ENCODE results near the gene PEX14.

Gene PEX14

GRCh38 chr1:10516925-10517676 is 42.4 kb downstream of the PEX14 start:
- no peak for DNase-seq (ENCODE audit: low read depth, low spot score)

- no peak for DNase-seq (ENCODE audit: low read depth, low spot score)
Observed at GRCh38 chr1:10517677-10517982, 42.9 kb downstream of the PEX14 start.

DNA sequence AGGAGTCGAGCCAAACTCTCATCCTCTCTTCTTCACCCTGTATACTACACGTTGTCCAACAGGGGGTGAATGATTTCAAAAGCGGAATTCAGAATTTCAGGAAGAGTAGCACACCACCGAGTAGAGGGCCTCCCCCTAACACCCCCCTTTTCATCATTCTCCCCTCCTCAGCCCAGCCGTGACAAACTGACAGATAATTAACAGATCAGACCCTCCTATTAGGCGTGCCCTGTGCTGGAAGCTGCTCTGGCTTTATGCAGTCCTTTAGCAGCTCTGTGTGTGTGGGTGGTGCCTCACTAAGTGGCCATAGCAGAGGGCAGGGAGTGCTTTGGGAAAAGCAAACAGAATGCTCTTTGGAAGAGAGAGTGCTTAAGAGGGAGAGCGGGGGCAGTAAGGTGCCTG is 44.3 kb downstream of the PEX14 start:
- no peak for DNase-seq (ENCODE audit: low read depth, low spot score)

DNA sequence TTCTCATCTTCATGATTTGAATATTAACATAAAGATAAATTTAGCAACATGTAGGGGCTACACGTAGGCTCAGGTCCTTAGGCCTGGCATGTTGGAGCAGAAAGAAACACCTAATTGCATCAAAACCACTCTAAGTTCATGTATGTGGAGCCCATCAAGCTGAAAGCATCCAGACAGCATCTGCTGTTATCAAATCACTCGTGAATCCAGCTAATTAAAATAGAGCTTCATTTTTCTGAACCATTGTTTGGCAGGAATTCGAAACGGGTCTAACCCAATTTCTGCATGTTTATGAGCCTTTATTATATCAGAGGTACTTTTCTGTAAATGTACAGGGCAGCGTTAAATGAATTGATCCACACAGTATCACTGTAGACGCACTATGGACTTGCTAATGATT is 45.7 kb downstream of the PEX14 start:
- no peak for DNase-seq (ENCODE audit: low read depth, low spot score)

DNA sequence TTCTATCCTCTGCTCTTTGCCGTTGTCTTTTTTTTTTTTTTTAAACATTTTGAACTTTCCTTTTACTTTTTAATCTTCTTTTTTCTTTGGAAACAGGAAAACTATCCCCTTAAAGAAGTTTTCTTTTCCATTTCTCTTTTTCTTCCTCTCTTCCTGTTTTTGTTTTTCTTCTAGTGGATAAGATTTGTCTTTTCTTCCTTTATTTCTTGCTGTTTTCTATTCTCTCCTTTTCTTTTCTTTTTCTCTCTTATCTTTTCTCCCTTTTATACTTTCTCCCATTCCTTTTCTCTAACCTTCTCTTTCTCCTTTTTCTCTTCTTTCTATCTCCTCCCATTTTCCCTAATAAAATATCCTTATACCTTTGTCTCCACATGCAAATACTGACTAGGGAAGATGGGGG is 46.2 kb downstream of the PEX14 start:
- DNase-seq (ENCODE audit: low read depth, low spot score): no peak

- DNase-seq (ENCODE audit: low read depth, low spot score): no peak
Observed at GRCh38 chr1:10521537-10522157, 46.9 kb downstream of the PEX14 start.

DNA sequence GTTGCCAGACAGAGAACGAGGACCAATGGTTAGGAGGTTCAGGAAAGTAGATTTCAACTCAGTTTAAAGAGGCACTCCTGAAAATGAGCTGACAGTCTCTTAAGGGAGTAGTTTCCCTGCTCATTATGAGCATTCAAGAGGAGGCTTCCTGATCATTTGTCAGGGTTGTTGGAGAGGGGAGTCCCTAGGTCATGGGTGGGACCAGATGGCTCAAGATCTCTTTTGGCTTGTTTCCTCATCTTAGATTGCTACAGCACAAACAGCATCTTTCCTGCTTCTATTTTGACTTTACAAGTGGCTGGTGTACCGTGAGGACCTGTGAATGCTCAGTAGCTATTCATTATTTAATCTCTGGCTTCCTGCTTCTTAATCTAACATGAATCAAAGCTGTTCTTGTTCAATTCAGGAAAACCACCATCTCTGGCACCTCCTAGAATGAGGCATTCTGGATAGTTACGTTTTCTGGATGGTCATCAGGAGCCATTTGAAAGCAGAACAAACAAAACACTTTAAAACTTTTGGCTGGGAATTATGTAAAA is 47.6 kb downstream of the PEX14 start:
- DNase-seq (ENCODE audit: low read depth, low spot score): no peak

DNA sequence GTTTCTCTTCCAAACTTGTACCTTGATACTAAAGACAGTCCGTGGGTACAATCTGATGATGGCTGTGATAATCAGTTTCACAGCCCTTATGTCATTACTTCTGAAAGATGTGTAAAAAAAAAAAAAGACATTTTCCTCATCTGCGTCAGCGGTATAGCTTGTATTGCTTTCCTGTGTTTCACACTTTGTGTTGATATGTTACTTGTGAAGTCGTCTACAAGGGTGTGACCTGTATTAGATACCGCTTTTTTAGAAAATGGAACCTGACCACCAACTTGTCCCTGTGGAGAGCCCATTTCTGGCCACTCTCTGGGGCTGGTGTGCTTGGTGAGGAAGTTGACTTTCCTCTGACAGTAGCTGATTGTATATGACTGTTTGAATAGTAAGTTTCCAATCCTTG is 50.5 kb downstream of the PEX14 start:
- DNase-seq (ENCODE audit: low read depth, low spot score): no peak

GRCh38 chr1:10528066-10529014 is 53.6 kb downstream of the PEX14 start:
- DNase-seq (ENCODE audit: low read depth, low spot score): no peak

DNA sequence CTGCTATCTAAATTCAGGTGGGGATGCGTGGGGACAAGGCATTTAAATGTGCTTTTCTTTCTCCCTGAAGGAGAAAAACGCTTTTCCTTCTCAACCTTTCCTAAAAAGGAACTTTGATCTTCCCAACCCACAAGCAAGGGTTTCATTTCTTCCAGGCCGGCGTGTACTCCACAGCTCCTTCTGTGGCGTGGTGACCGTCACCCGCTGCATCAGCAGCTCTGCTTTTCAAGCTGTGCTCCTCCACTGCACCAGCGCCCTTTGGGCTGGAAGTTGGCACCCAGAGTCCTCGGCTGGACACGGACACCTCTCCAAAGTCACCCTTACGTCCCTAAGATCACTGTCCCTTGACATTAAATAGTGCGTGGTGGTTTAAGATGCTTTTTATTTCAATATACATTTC is 54.3 kb downstream of the PEX14 start:
- no peak for DNase-seq (ENCODE audit: low read depth, low spot score)

DNA sequence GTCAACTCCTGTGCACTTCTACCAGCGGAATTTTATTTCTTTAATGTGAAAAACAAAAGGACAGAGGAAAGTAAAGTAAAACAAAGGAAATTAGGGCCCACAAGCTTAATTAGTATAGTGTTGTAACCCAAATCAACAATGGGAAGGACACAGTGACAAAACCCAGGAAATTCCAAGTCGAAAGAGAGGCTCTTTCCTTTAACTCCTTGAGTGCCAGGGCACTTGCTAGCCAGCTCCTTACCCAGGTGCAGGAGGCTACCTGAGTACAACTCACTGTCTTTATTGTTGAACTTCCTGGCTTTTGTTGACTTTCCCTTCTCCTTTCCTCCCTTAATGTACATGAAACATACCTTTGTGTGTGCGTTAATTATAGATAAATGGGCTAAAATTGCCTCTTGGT is 55.0 kb downstream of the PEX14 start:
- no peak for DNase-seq (ENCODE audit: low read depth, low spot score)

- peak; percentile 23 for DNase-seq (ENCODE audit: low read depth, low spot score)
Observed at GRCh38 chr1:10530281-10530740, 55.6 kb downstream of the PEX14 start.

DNA sequence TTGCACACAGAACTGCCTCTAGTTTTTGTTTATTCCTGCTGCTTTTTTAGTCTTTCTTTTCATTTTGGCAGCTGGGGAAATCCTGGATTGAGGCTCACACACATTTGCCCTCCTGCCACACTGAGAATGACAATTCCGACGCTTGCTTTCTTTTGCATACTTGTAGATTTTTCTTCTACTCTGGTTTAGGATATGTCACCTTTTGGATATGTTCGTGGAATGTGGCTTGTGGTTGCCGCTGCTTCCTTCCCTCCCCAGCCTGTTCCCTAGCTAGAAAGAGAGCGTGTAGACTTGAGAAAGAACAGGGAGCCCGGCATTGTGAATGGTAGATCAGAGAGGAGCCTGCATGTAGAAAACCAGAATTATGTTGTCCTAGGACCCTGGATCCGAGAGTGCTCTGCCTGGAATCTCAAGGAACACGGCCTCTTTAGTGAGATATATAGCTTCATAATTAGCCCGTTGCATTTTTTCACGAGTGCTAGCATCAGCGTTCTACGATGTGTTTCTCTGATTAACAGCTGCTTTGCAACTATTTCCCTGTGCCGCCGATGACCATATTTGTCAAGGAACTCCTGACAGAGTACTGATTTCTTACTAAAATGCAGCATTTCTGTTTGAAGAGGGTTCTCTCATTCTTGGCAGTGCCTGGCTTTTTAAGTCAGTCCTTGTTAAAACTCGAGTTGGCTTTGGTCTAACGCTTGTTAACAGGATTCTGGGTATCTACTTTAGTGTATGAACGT is 56.2 kb downstream of the PEX14 start:
- no peak for DNase-seq (ENCODE audit: low read depth, low spot score)

- no peak for DNase-seq (ENCODE audit: low read depth, low spot score)
Observed at GRCh38 chr1:10532362-10532761, 57.6 kb downstream of the PEX14 start.

DNA sequence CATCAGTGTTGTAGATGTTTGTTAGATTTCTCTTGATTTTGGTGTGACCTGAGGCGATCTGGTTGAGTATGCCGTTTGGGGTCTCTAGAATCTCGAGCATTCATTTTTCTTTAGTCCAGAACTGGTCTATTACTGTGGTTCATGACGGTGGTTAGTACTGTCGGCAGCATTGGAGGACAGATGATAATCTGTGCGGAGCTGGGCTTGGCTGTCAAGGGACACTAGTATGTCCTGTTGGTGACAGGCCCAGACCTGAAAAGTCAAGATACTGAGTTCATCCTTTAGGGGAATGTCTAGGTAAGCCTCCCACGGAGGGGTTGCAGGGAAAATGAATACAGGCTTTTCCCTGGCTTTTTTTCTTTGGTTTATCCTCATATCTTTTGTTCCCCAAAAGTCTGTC is 59.8 kb downstream of the PEX14 start:
- no peak for DNase-seq (ENCODE audit: low read depth, low spot score)

- DNase-seq (ENCODE audit: low read depth, low spot score): no peak
Observed at GRCh38 chr1:10536133-10536770, 61.5 kb downstream of the PEX14 start.

- DNase-seq (ENCODE audit: low read depth, low spot score): no peak
Observed at GRCh38 chr1:10537082-10537766, 62.5 kb downstream of the PEX14 start.

- DNase-seq (ENCODE audit: low read depth, low spot score): no peak
Observed at GRCh38 chr1:10538646-10539355, 64.1 kb downstream of the PEX14 start.

GRCh38 chr1:10539411-10540043 is 64.8 kb downstream of the PEX14 start:
- DNase-seq (ENCODE audit: low read depth, low spot score): no peak
